Fibroblast of lung (primary cell): ENCODE data around the gene POLR1F. TPM values are rescaled to one million over a fixed set of nuclear protein-coding genes. Genes with fewer than 3 reads are reported as not detected.

Experiments
- DNase-seq, 2 donors: peaks; one replicate each; pipeline versions ENCODE4 v3.0.0 to v3.0.0-alpha.2; 2010; ENCODE audit warnings: low read depth in 2 of 2
- H2AFZ ChIP-seq: 2 replicates; pipeline ENCODE4 v1.5.1; 2012; ENCODE audit warnings: low read length, control low read depth, inconsistent platforms
- H3K27ac ChIP-seq: 2 replicates; pipeline ENCODE4 v1.5.1; 2011; ENCODE audit warnings: low read length, control low read depth; ENCODE audit not compliant: insufficient read depth
- H3K27me3 ChIP-seq: 2 replicates; pipeline ENCODE4 v1.5.1; 2011; ENCODE audit warnings: mild to moderate bottlenecking, low read length; ENCODE audit not compliant: control insufficient read depth, insufficient read depth
- H3K36me3 ChIP-seq: 2 replicates; pipeline ENCODE4 v1.5.1; 2011; ENCODE audit warnings: low read length; ENCODE audit not compliant: control insufficient read depth, insufficient read depth
- H3K4me1 ChIP-seq: 2 replicates; pipeline ENCODE4 v1.5.1; 2011; ENCODE audit warnings: low read length; ENCODE audit not compliant: control insufficient read depth, insufficient read depth; ENCODE audit errors: extremely low read depth
- H3K4me2 ChIP-seq: 2 replicates; pipeline ENCODE4 v1.5.1; 2011; ENCODE audit warnings: low read length, control low read depth; ENCODE audit not compliant: insufficient read depth; ENCODE audit errors: extremely low read depth
- H3K4me3 ChIP-seq, 4 experiments: fragments of 200-600 bp in 1 of 4; sonication (generic) in 1 of 4; replicated peaks in 1 of 4; 2 replicates each; pipeline ENCODE4 v1.5.1; 2011 to 2016; ENCODE audit warnings: low read length in 4 of 4, low read depth in 3 of 4, mild to moderate bottlenecking in 3 of 4, control low read depth in 2 of 4, inconsistent platforms in 1 of 4, mixed read lengths in 1 of 4; ENCODE audit not compliant: insufficient read depth in 1 of 4; ENCODE audit errors: control extremely low read depth in 1 of 4
- H3K79me2 ChIP-seq: 2 replicates; pipeline ENCODE4 v1.5.1; 2012; ENCODE audit warnings: mild to moderate bottlenecking, low read length, inconsistent platforms; ENCODE audit not compliant: control insufficient read depth, insufficient read depth
- H3K9ac ChIP-seq: 2 replicates; pipeline ENCODE4 v1.5.1; 2011; ENCODE audit warnings: mild to moderate bottlenecking, low read length, control low read depth; ENCODE audit not compliant: insufficient read depth
- H3K9me3 ChIP-seq: 2 replicates; pipeline ENCODE4 v1.5.1; 2012; ENCODE audit warnings: low read depth, low read length; ENCODE audit not compliant: control insufficient read depth, insufficient read depth
- H4K20me1 ChIP-seq: 2 replicates; pipeline ENCODE4 v1.5.1; 2011; ENCODE audit warnings: low read length; ENCODE audit not compliant: control insufficient read depth, insufficient read depth; ENCODE audit errors: extremely low read depth
- EZH2 ChIP-seq: IDR thresholded peaks from 2 replicates; pipeline ENCODE4 v1.5.1; 2012; ENCODE audit warnings: low read length, control low read depth, mild to moderate bottlenecking; ENCODE audit errors: missing control alignments
- polyA plus RNA-seq, 2 donors: library from polyadenylated mRNA; depleted of rRNA in 1 of 2; stranded (reverse) in 1 of 2; unstranded in 1 of 2; fragments of >200 nt; gene quantifications; 2 replicates each; pipeline ENCODE4 v1.2.1, GENCODE V29; 2011 to 2012; ENCODE audit warnings: missing spikeins in 1 of 2
- total RNA-seq: library from RNA; depleted of rRNA; stranded (reverse); fragments of >200 nt; gene quantifications from 2 replicates; pipeline ENCODE4 v1.2.1, GENCODE V29; 2014
- TF ChIP-seq, protein P1 (sequence below), 2 donors: IDR thresholded peaks in 1 of 2; conservative IDR thresholded peaks in 1 of 2; 1 replicate in 1 of 2; 2 replicates in 1 of 2; pipeline ENCODE4 v1.5.1; 2011 to 2012; ENCODE audit warnings: low read length in 2 of 2, control low read depth in 1 of 2, inconsistent platforms in 1 of 2, low read depth in 1 of 2, mild to moderate bottlenecking in 1 of 2

The POLR1F gene
- total and polyA plus RNA-seq, 2 donors (not counting 1 experiment from before 2014, with no cell fraction given), result 20.5 to 21.3 TPM

DNA sequence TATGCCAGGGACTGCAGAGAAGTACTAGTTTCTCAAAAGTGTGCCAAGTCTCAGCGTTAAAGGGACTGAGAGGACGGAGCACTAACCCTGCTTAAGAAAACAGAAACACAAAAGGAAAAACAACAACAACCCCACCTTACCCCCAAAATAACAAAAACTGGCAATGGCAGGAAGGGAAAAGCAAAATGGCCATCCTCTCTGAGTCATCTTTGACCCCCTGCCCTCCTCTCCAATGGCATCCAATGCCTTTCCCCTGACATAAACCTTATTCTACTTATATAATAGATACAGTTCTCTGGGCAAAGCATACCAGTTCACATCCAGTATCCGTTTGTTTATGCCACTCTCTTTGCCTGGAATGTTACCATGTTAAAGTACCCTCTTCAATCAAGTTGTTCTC, 1.6 kb downstream of the POLR1F start:
- no peaks in the 10 kb centered on the region for H3K36me3 ChIP-seq
- no peak overlapping the region for H3K27ac ChIP-seq
- H3K9me3 ChIP-seq, result no peaks in the 10 kb centered on the region
- no peaks in the 10 kb centered on the region for H3K27me3 ChIP-seq
- H3K4me2 ChIP-seq, result peak overlapping the region; percentile 89
- TF ChIP-seq, protein P1, sequence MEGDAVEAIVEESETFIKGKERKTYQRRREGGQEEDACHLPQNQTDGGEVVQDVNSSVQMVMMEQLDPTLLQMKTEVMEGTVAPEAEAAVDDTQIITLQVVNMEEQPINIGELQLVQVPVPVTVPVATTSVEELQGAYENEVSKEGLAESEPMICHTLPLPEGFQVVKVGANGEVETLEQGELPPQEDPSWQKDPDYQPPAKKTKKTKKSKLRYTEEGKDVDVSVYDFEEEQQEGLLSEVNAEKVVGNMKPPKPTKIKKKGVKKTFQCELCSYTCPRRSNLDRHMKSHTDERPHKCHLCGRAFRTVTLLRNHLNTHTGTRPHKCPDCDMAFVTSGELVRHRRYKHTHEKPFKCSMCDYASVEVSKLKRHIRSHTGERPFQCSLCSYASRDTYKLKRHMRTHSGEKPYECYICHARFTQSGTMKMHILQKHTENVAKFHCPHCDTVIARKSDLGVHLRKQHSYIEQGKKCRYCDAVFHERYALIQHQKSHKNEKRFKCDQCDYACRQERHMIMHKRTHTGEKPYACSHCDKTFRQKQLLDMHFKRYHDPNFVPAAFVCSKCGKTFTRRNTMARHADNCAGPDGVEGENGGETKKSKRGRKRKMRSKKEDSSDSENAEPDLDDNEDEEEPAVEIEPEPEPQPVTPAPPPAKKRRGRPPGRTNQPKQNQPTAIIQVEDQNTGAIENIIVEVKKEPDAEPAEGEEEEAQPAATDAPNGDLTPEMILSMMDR (conservative IDR thresholded peaks at IDR 0.05 in 1 of 2, IDR thresholded peaks at IDR 0.05 in 1 of 2; ENCODE audit: low read depth in 1 of 2, low read length in 2 of 2), result no peak
- no peak for TF ChIP-seq EZH2
- H4K20me1 ChIP-seq, result no peaks in the 10 kb centered on the region
- no peak overlapping the region for H3K9ac ChIP-seq
- no peaks in the 10 kb centered on the region for H3K4me1 ChIP-seq
- no peak overlapping the region for H2AFZ ChIP-seq
- peak; percentile 10 to 15 for DNase-seq
- peak overlapping the region; percentile 19 to 100 (median 94) for H3K4me3 ChIP-seq
- H3K79me2 ChIP-seq, result peaks cover 35% of the 10 kb centered on the region

GRCh38 chr7:19705663-19706062, 3.2 kb downstream of the POLR1F start:
- no peaks in the 10 kb centered on the region for H4K20me1 ChIP-seq
- H3K4me3 ChIP-seq, result no peak overlapping the region
- no peak for DNase-seq
- H3K9ac ChIP-seq, result no peak overlapping the region
- H3K9me3 ChIP-seq, result no peaks in the 10 kb centered on the region
- H2AFZ ChIP-seq, result no peak overlapping the region
- no peaks in the 10 kb centered on the region for H3K36me3 ChIP-seq
- peaks cover 35% of the 10 kb centered on the region for H3K79me2 ChIP-seq
- TF ChIP-seq EZH2, result no peak
- TF ChIP-seq, protein P1 (conservative IDR thresholded peaks at IDR 0.05 in 1 of 2, IDR thresholded peaks at IDR 0.05 in 1 of 2; ENCODE audit: low read depth in 1 of 2, low read length in 2 of 2), result no peak
- no peak overlapping the region for H3K4me2 ChIP-seq
- no peak overlapping the region for H3K27ac ChIP-seq
- no peaks in the 10 kb centered on the region for H3K27me3 ChIP-seq
- no peaks in the 10 kb centered on the region for H3K4me1 ChIP-seq

DNA sequence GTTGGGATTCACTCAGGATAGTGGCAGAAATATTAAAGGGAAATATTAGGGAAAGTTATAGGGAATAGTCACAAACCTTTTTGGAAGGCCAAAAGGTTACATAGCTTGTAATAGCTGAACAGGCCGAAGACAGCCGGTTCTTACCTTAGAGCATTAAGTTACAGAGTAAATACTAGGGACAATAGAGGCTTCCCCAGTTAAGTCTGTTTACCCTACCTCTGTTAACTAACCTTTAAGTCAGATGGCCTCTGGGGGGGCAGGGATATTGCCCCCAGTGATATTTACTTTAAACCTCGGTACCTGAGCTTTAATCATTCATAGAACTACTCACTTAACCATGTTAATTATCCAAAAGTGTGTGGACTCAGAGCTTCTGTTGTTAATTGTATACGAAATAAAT, 7.4 kb downstream of the POLR1F start:
- Histone ChIP-seq H3K4me2 (no peak overlapping the region), H3K36me3 (peaks cover 2% of the 10 kb centered on the region), H3K27me3 (no peaks in the 10 kb centered on the region), H2AFZ (no peak overlapping the region), H3K4me3 (no peak overlapping the region), H3K9ac (no peak overlapping the region), H3K9me3 (no peaks in the 10 kb centered on the region), H3K79me2 (peaks cover 12% of the 10 kb centered on the region), H4K20me1 (no peaks in the 10 kb centered on the region), H3K4me1 (no peaks in the 10 kb centered on the region), H3K27ac (no peak overlapping the region)
- TF ChIP-seq EZH2, result no peak
- TF ChIP-seq, protein P1 (conservative IDR thresholded peaks at IDR 0.05 in 1 of 2, IDR thresholded peaks at IDR 0.05 in 1 of 2; ENCODE audit: low read depth in 1 of 2, low read length in 2 of 2), result no peak
- DNase-seq, result no peak
